Suppressor macrophage treated with lipopolysaccharide for 1 hour (primary cell): Measurements from ENCODE around the gene MRPL14.
A peak's percentile ranks its signal among the peaks of the same experiment; 100 is the strongest.

Source experiments
- DNase-seq, 3 donors: peaks; one replicate each; pipeline ENCODE4 v3.0.0-alpha.2; 2020 to 2022

The MRPL14 gene

DNA sequence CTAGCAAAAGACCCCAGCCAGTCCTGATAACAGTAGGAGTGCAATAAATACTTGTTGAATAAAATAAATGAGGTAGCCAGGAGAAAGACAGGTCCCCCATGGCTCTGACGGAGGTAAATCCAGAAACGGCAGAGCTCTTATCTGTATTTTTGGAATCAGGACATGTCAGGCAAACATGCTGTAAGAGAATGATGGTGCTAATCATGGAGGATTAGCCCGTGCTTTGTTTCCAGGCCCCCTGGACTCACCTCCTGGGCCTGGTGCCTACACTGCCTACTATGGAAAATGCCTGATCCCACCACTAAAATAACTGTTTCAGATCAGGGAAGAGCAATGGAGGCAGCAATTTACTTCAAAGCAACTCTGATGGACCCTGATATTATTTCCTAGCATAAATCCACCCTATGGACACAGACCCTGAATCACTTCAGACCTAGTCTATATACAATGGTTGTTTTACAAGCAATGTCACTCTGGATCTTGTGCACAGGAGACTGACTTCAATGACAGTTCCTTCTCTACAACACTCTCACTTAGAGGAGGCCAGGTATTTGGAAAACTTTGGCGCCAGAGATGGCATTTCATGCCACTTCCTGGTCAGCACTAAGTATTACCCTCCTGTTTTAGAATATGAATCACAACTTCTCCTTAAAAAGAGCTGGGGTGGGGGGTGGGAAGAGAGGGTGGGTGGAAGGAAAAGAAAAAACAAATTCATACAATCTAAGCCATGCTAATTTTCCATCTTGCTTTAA lies 6.4 kb downstream of the MRPL14 start:
- peak; percentile 15 to 33 (median 29) for DNase-seq

DNA sequence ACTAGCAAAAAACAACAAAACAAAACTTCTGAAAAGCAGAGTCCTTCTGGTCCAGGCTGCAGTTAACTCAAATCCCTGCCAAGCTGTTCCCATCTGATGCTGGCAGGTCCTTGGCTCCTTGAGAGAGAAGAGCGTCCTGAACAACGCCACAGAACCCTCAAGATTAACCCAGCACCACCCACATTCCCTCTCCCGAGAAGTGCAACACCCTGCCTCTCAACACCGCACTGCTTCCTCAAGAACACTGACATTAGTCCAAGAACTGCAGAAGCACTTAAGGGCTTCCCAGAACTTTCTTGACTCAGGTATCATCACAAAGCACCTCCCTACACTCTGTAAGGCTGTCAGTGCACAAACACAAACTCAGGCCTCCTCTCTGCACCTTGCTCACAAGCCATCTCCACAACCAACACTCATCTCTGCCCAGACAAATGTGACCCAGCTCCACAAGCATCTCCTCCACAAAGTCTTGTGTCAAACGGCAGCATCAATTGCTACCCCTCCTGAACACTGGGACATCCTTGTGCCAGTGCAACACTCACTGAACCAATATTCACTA lies 7.5 kb downstream of the MRPL14 start:
- DNase-seq, result peak in 1 of 3 donors; percentile 29

DNA sequence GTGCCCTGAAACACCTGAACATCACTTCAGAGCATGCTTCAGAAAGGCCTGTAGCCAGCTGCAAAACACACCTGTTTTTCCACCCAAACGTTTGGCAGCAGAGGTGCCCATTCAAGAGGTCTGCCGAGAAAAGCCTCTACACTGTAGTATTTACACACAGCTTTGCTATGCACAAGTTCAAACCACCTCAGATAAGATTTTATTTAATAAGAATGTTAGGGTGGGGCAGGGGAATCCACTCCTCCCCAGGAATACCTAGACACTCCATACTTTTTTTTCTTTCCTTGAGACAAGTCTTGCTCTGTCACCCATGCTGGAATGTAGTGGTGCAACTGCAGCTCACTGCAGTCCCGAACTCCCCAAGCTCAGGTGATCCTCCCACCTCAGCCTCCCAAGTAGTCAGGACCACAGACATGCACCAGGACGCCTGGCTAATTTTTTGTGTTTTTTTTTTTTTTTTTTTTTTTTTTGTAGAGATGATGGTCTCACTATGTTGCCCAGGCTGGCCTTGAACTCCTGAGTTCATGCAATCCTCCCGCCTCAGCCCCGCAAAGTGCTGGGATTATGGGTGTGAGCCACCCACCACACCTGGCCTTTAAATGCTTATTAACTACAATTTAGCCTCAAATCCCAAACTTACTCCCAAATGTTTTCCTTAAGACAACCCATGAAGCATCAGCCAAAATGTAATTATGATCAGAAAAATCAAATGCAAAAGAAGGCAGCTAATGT lies 9.7 kb downstream of the MRPL14 start:
- DNase-seq, result no peak

DNA sequence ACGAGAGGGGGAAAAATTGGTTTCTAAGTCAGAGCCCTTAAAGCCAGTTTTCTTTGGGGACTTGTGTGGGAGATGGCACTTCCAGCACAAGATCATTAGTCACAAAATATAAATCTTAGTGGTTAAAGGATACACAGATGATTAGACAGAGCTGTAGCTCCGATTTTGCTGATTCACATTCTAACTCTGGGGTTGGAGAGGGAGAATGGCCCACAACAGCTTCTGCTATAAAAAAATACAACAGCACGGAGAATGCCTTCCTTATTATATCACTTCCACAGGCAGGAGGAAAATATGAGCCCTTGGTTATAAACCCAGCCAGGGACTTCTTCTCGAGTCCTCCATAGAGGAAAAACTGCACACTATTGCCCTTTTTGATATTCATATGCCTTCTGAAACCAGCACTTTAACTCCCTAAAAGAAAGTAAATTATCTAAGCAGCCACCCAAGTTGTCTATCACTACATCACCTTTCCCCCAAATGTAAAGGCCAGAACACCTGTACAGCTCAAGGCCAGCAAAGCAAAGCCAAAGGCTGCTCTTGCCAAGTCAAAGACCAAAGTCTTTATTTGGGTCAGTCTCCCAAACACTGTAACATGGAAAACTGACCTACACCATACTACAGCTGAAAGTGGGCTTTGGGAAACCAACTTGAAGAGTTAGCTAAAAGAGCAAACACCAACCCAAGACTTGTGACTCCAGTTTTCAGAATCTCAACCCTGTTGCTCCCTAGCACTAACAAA lies 10.4 kb downstream of the MRPL14 start:
- peak; percentile 51 to 79 (median 70) for DNase-seq

DNA sequence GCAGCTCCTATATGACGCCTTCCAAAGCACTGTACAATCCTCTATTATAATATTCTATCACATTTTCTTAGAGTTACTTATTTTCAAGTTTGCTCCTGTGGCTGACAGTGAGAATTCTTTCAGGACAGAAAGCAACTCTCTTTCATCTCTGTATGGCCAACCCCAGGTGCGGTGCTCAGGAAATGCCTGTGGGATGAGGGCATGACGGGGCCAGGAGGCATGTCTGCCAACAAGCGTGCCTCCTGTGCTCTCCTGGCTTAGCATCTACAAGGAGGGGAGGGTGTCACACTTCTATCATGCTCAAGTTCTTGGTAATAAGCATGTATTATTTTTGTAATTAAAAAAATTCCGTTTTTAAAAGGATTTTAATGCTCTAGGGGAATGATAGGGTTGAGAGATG lies 11.4 kb downstream of the MRPL14 start:
- DNase-seq, result no peak

DNA sequence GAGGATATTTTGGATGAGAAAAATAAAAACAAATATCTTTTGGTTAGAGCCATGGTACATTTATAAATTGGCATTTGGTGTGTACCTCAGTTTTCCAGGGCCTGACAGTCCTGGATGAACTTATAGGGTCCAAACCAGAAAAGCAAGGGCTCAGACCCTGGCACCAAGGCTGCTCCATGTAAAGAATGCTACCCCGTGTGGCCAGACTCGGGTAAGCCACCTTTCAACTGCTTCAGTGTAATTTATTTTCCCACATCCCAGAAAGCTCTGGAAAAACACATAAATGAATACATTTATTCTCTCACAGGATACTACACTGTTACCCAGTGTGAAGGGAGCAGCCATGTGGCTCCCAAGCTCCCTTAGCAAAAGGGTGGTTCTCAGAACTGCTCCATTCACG lies 13.8 kb downstream of the MRPL14 start:
- no peak for DNase-seq

DNA sequence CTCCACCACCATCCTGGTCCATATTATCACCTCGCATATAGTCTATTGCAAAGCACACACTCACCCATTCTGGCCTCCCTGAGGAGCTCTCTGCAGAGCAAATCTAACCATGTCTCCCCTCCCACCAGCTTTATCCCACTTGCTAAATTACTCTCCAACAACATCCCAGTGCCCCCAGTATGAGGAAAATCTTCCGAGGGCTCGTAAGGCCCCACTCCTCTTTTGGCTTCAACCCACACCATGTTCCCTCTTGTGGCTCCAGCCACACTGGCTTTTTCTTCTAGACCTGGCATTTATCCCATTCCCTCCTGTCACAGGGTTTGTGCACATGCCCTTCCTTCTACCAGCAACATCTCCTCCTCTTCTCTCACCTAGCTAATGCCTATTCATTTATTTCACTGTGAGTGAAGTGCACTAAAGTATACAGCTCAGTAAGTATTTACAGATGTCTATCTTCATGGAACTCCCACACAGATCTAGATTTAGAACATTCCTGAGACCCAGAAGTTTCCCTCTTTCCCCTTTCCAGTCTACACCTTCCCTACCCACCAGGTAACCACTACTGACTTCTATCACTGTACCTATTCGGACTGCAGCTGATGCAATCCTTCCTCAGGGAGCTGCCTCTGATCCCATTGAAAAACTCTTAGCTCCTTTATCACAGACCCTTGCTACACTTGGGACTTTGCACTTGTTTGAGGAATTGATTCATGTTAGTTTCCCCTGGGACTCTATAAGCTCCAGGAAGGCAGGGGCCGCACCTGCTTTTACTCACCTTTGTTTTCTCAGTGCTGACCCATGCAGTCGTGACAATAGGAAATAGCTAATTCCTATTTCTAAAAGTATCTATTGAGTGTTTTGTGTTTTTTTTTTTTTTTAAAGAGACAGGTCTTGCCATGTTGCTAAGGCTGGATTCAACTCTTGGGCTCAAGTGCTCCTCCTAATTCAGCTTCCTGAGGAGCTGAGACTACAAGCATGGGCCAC lies 15.5 kb downstream of the MRPL14 start:
- no peak for DNase-seq

DNA sequence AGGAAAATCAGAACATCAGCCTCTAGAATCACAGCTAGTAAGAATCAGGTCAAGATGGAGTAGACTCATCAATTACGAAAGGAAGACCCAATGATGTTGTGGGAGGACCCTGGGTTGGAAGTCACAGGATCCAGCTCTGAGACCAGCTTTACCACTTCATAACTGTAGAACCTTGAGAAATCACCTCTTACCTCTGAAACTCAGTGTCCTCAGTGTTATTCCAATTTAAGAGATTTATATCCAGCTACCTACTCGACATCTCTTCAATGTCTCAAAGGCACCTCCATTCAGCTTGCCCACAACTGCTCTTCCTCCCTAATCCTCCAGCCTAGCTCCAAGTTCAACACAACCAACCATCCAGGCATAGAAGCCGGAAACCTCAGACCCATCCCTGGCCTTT lies 16.3 kb downstream of the MRPL14 start:
- no peak for DNase-seq

DNA sequence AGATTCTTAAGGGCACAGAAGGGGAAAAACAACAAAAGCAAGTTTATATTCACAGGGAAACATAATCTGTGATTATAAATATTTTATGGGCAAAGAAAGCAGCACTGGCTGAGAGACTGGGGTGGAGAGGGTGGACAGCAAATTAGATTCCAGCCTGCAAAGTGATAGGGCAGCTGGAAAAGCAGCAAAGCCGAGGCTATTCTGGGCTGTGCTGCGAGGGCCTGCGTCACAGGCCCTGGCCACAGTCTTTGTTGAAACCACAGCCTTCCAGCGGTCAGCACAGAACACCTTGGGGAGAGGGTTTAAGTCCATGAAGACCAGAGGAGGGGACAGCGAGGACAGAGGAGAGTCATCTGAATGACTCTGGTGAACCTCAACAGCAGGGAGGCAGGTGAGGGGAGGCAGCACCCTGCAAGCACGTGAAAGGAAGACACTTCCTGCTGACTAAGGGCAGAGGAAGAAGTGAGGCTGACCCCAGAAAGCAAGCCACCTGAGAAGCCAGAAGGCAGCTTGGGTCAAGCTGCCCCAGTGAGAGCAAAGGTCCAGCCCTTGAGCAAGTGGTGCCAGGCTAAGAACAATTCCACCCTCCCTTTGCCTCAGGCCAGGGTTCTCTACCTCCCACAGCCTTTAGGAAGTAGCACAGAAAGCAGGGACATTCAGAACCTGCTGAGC lies 17.1 kb downstream of the MRPL14 start:
- no peak for DNase-seq

DNA sequence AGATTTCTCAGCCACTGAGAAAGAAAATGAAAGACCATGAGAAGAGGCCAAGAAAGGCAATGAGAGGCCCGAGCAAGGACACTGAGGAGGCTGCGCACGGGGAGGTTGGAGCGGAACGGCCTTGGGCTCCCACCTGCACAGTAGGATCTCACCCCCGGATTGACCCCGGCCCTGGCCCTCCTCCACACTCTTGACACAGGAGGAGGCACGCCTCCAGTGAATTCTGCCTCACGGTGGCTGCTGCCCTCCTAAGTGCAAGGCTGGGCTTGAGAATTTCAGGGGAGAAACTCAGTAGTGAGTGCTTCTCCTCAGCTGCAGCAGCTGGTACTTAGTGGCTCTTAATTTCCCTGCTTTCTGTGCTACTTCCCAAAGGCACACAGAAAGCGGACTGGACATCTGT lies 18.0 kb downstream of the MRPL14 start:
- DNase-seq, result no peak

DNA sequence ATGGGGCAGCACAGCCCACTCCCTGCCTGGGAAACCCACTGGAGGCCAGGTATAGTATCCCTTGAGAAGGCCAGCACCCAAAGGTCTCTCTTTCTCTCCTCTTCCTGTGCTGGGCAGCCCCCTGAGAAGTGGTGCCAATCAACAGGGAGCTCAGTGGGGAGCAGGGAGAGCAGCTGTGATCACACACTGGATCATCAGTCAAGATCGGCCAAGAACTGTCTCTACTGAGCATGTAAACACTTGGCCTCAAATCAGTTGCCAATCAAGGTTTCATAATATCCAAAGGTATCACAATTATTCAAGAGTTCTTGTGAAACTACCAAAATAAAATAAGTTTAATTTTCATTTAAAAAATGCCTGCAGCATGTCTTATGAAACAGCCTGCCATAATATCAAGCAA lies 18.8 kb downstream of the MRPL14 start:
- no peak for DNase-seq

DNA sequence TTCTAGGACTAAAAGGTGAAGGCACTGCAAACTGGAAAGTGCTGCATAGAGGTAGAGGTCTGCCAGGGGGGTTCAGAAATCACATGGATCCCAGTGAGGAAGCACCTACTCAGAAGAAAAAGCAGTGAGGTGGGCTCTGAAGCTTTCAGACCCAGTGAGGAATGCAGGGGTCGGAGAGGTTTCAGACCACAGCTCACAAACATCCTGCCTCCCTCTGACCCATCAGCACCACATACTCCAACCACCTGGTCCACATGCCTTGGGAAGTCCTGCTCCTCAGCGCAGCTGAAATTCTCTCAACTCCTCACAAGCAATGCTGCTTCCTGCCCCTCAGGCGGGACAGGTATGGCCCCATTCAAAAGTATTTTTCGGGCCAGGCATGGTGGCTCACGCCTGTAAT lies 20.2 kb downstream of the MRPL14 start:
- DNase-seq, result no peak

DNA sequence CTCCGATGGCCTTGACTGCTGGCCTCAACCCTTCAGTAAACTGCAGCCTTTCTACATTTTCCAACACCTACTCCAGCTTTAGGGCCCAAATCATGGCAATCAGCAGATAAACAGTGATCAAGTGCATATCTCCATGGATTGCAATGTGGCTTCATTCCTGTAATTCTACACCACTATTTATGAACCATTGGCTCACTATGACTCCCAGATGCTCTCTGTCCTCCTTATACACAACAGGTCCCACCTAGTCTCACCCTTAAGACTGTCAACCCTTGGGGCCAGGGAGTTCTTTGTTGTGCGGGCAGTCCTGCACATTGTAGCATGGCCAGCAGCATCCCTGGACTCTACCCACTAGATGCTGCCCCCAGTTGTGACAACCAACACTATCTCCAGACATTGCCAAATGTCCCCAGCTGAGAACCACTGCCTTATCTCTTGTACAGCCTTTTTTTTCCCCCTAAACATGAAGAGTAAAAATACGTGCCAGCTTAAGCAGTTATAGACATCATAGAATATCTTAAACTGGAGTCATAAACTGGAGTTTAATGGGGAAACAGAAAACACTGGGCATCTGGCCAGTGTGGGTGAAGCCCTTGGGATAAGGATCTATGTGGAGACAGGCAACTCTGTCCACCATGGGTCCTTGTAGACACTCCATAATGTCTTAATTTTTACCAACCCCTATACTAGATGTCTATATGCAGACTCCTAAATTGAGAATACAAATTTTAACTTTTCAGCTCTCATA lies 21.1 kb downstream of the MRPL14 start:
- DNase-seq, result no peak

DNA sequence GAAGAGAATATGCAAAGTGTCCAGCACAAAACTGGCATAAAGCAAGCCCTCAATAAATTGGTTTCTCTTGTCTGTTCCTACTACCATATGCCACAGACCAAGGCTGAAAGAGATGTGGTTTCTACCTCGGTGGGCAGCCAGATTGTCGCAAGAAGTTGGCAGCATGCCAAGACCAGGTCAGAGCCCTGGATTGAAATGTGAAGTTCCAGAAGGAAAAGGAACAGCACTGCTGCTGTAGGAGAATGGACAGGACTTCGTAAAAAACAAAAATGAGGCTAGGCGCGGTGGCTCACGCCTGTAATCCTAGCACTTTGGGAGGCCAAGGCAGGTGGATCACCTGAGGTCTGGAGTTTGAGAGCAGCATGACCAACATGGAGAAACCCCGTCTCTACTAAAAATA lies 22.1 kb downstream of the MRPL14 start:
- peak in 1 of 3 donors; percentile 24 for DNase-seq

DNA sequence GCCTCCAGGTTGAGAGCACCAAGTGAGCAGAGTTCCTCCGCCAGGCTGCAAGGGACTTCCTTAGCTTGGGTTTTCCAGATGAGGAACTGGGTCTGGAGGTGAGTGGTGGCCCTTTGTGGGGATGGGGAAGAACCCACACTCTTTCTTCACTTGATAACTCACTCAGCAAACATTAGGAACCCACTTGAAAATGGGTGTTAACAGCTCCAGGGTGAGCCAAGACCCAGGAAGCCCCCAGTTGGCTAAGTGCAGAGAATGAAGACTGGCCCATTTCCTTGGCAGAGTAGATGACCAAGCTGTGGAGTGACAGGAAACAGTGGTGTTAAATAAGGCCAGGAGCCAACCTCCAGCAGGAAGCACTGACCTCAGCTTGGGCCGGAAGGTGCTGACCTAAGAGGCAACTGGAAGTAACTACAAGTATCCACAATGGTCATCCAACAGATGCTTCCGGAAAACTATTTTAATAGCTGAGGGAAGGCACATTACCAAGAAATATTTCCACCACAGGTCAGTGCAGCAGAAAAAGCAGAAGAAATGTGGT lies 22.7 kb downstream of the MRPL14 start:
- peak; percentile 87 to 92 (median 91) for DNase-seq

DNA sequence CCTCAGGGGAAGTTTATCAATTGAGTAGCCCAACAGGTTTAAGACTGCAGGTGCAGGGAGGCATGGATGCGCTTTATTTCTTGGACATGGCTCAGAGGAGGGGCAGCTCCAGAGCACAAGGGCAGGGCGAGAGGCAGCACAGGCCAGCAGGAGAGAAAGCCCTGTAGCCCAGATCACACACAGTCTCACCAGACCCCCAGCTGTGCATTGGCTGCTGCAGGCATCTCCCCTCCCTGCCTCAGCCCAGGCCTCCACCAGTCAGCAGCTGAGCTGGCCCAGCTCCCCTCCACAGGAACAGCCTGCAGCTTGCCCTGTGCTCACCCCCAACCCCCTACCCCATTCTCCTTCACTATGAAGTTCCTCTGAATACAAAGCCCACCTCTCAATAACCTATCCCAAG lies 24.7 kb downstream of the MRPL14 start:
- DNase-seq, result no peak

DNA sequence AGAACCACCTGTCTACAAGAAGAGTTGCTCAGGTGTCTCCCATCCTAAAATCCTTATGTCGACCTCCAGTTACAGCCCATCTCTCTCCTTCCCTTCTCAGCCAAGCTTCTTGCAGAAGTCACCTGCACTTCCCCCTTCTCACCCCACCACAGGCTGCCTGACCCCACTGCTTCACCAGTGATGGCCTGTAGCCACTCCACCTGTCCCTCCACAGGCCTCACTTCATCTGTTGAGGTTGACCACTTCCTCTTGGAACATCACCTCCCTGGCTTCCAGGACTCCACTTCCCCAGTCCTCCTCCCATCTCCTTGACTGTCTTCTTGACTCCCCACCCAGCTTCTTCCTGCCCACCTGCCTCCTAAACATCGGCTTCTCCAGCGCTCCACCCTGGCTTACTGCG lies 25.4 kb downstream of the MRPL14 start:
- DNase-seq, result no peak

DNA sequence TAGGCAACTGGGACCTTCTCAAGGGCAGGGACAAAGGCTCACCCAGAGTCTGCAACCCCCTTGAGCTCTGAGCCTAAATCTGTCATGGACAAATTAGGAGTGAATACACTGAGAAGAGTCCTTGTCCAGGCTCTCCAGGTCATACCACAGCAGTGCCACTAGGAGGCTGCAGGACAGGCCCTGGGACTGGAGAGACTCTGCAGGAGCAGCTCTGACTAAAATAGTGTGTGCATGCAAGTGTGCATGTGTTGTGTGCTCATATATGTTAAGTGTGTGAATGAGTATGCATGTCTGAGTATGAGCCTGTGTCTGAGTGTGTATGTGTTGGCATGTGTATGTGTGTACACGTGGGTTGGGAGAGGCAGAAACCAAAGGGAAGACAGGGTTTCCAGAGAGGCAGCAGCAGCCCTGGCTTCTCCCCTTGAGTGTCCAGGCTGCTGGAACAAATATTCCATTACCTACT lies 27.1 kb downstream of the MRPL14 start:
- peak; percentile 56 to 64 (median 62) for DNase-seq

DNA sequence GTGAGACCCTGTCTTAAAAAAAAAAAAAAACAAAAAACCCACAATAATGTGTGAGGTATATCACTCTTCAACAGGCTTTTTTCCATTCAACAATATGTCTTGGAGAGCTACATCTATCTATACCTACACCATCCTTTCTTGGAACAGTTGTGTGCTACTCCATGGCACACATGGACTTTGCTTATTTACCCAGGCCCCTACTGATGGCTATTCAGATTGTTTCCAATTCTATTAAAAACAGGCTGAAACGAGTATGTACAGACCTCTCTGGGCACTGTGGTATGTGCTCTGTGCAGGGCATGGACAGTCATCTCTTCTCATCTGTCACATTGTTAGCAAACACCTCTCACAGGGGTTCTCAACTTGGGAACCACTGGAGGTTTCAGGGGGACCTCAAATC lies 28.1 kb downstream of the MRPL14 start:
- DNase-seq, result no peak

DNA sequence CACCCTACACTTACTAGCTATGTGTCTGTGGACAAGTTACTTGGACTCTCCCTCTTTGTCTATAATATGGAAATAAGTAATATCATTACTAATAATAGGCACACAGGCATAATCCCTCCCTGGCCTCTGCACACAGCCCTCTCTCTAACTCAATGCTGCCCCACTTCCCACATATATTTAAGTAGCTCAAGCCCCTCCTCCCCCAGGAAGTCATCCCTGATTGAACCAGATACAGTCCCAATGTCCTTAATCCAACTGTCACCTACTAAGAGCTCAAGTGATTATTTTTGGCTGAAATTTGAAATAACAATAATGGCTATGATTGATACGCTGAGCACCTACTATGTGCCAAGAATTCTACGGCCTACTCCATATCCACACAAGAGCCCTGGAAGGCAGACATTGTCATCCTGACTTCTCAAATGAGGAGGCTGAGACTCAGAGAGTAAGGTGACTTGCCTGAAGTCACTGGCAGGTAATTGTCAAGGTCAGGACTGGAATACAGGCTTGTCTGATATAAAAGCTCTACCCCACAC lies 29.4 kb downstream of the MRPL14 start:
- DNase-seq, result no peak
